Adrenal gland (tissue), 5 donors: ENCODE measurements around the gene ADA.

Experiments
- CTCF ChIP-seq, 6 experiments: fragments of 450-650 bp in 4 of 6; fragments of 200-600 bp in 2 of 6; sonication (generic) in 1 of 6; IDR thresholded peaks; 1 replicate in 5 of 6; 2 replicates in 1 of 6; pipeline versions ENCODE4 v1.5.1 to v1.8.0; 2016 to 2021; ENCODE audit warnings: antibody characterized with exemption in 6 of 6, mild to moderate bottlenecking in 2 of 6, moderate library complexity in 1 of 6
- POLR2A ChIP-seq, 2 donors: fragments of 450-650 bp; IDR thresholded peaks; one replicate each; pipeline ENCODE4 v1.6.1; 2017; ENCODE audit warnings: antibody characterized with exemption in 2 of 2, mild to moderate bottlenecking in 2 of 2, moderate library complexity in 1 of 2
- donor health status: DM: no; HTN: no; CAD: no.

- TF ChIP-seq CTCF (IDR thresholded peaks at IDR 0.05), result no peak
- TF ChIP-seq POLR2A (IDR thresholded peaks at IDR 0.05), result no peak
Measured at GRCh38 chr20:44610313-44610962, 41.1 kb downstream of the ADA start.
